Measurements from ENCODE around the gene CHAD. TPM values are rescaled to one million over a fixed set of nuclear protein-coding genes. Genes with fewer than 3 reads are reported as not detected.

Gene CHAD
- total and polyA plus RNA-seq, 8 donors: 0.45 to 12.0 (median 4.9) TPM; not detected in 1

GRCh38 chr17:50514936-50515702 is 46.4 kb upstream of the CHAD start:
- no peak overlapping the region for H3K4me3 ChIP-seq
- peaks cover 0 to 29% (median 9%) of the 10 kb centered on the region in 4 donors for H3K4me1 ChIP-seq
- no peaks in the 10 kb centered on the region for H3K36me3 ChIP-seq
- no peaks in the 10 kb centered on the region for H3K27me3 ChIP-seq
- H3K27ac ChIP-seq: no peak overlapping the region
- intact Hi-C loops (cut with DNase I; ENCODE audit: low total_unique reads): no loop called here
- no peak for DNase-seq
- TF ChIP-seq POLR2A (IDR thresholded peaks at IDR 0.05) (no peak), CTCF (IDR thresholded peaks at IDR 0.05) (no peak), EP300 (IDR thresholded peaks at IDR 0.05) (no peak), POLR2AphosphoS5 (IDR thresholded peaks at IDR 0.05) (no peak)
- no peaks in the 10 kb centered on the region for H3K9me3 ChIP-seq
- WGBS, 5 donors: 75 to 90% (median 85%) methylated on average over 6 of the region's 6 CpGs

- 63 to 77% (median 67%) methylated on average over 3 of the region's 3 CpGs for WGBS, 5 donors
- Histone ChIP-seq H3K9me3 (no peaks in the 10 kb centered on the region), H3K4me3 (no peak overlapping the region), H3K36me3 (no peaks in the 10 kb centered on the region), H3K27me3 (no peaks in the 10 kb centered on the region), H3K4me1 (peaks cover 0 to 29% (median 10%) of the 10 kb centered on the region in 4 donors), H3K27ac (no peak overlapping the region)
- intact Hi-C loops (cut with DNase I; ENCODE audit: low total_unique reads): no loop called here
- TF ChIP-seq EP300 (IDR thresholded peaks at IDR 0.05) (no peak), CTCF (IDR thresholded peaks at IDR 0.05) (no peak), POLR2AphosphoS5 (IDR thresholded peaks at IDR 0.05) (no peak), POLR2A (IDR thresholded peaks at IDR 0.05) (no peak)
- DNase-seq: no peak
Observed at GRCh38 chr17:50514388-50514787, 45.7 kb upstream of the CHAD start.

GRCh38 chr17:50513495-50513894 is 44.8 kb upstream of the CHAD start:
- Histone ChIP-seq H3K9me3 (no peaks in the 10 kb centered on the region), H3K4me3 (no peak overlapping the region), H3K4me1 (peaks cover 5 to 32% (median 14%) of the 10 kb centered on the region in 4 donors), H3K36me3 (no peaks in the 10 kb centered on the region), H3K27ac (peak overlapping the region in 1 of 5 donors; percentile 24), H3K27me3 (no peaks in the 10 kb centered on the region)
- DNase-seq: no peak
- intact Hi-C loops (cut with DNase I; ENCODE audit: low total_unique reads): no loop called here
- TF ChIP-seq POLR2A (IDR thresholded peaks at IDR 0.05) (no peak), CTCF (IDR thresholded peaks at IDR 0.05) (no peak), EP300 (IDR thresholded peaks at IDR 0.05) (no peak), POLR2AphosphoS5 (IDR thresholded peaks at IDR 0.05) (no peak)
- WGBS, 5 donors: 36 to 64% (median 50%) methylated on average over 4 of the region's 4 CpGs

DNA sequence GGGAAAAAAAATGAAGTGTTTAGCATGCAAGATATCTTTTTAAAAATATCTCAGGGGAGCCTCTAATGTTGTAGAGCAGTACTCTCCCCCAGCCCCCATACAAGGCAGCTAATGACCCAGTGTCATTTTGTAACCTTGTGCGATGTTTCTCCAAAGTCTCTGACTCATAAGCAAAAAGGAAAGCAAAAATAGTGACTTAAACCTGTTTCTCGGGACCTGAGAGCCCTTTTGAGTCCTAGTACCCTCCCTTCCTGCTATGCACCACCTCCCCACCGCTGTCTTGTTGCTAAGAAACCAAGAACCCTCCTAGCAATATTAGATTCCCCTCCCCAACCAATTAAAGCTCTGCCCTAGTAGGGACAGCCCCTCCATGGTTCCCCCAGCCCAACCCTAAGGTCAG is 42.4 kb upstream of the CHAD start:
- H3K36me3 ChIP-seq: no peaks in the 10 kb centered on the region
- H3K27me3 ChIP-seq: no peaks in the 10 kb centered on the region
- intact Hi-C loops (cut with DNase I; ENCODE audit: low total_unique reads): no loop called here
- no peaks in the 10 kb centered on the region for H3K9me3 ChIP-seq
- WGBS, 5 donors: 30 to 58% (median 46%) methylated on average over 3 of the region's 3 CpGs
- H3K4me1 ChIP-seq: peaks cover 11 to 39% (median 21%) of the 10 kb centered on the region in 4 donors
- H3K27ac ChIP-seq: peak overlapping the region; percentile 19 to 66 (median 52)
- peak in 1 of 2 donors; percentile 73 for DNase-seq
- TF ChIP-seq CTCF (IDR thresholded peaks at IDR 0.05) (no peak), POLR2AphosphoS5 (IDR thresholded peaks at IDR 0.05) (no peak), POLR2A (IDR thresholded peaks at IDR 0.05) (no peak), EP300 (IDR thresholded peaks at IDR 0.05) (no peak)
- no peak overlapping the region for H3K4me3 ChIP-seq
